GM12864 (cell line): ENCODE results near the gene ITPR1.

Experiments
- DNase-seq: peaks from one replicate; pipeline ENCODE4 v3.0.0-alpha.2; 2011; ENCODE audit warnings: low read depth
- H3K4me3 ChIP-seq: 2 replicates; pipeline ENCODE4 v1.5.1; 2011; ENCODE audit warnings: mild to moderate bottlenecking, low read depth, low read length, control low read depth
- CTCF ChIP-seq: IDR thresholded peaks from 2 replicates; pipeline ENCODE4 v1.5.1; 2011; ENCODE audit warnings: low read depth, mild to moderate bottlenecking, moderate library complexity, low read length, control low read depth, inconsistent platforms; ENCODE audit errors: missing control alignments

The ITPR1 gene

DNA sequence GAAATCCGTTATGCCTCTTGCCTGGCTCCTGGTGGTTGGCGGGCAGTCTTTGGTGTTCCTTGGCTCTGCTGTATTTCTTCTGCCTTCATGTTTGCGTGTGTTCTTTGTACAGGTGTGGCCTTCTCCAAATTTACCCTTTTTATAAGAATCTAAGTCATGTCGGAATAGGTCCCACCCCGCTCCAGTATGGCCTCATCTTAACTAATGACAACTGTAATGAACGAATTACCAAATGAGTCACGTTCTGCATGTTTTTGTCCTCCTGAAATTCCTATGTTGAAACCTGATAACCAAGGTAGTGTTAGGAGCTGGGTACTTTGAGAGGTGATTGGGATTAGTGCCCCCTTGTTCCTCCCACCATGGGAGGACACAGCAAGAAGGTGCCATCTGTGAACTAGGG lies 71.1 kb downstream of the ITPR1 start:
- no peak for TF ChIP-seq CTCF
- DNase-seq: no peak
- no peak overlapping the region for H3K4me3 ChIP-seq

GRCh38 chr3:4564928-4565586 lies 71.9 kb downstream of the ITPR1 start:
- no peak for TF ChIP-seq CTCF
- DNase-seq: no peak
- no peak overlapping the region for H3K4me3 ChIP-seq

DNA sequence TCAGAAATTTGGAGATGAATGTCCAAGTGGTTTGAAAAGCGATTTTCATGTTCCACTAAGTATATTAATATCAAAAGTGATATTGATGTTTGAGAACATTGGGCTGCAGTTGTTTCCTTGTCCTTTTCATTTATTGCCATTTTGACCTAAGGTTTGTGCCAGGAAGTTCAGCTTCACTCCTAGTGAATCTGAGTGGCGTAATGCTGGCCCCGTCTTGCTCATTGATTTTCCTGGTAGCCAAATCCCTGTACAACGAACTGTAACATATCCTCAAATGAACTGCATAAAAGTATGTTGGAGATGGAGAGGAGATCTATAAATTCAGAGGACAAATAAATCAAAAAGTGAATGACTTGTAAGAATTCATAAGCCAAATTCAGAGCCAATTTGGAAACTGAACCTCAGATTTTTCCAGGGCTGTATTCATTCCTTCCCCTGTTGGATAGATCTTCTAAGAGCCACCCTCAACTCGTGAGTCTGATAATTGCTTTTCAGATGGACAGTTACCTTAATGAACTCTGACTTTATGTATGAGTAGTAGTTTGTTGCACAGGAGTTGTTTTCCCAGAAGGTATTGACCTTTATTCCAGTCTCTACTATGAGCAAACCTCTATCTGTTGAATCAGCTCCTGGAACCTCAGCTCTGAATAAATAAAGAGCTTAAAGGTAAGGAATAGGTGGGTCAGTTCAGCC lies 72.8 kb downstream of the ITPR1 start:
- no peak for DNase-seq
- TF ChIP-seq CTCF: no peak

GRCh38 chr3:4568841-4569240 lies 75.7 kb downstream of the ITPR1 start:
- TF ChIP-seq CTCF: no peak
- H3K4me3 ChIP-seq: no peak overlapping the region
- no peak for DNase-seq

More for the DNA sequence above, 72.8 kb downstream of the ITPR1 start:
- H3K4me3 ChIP-seq: no peak overlapping the region

DNA sequence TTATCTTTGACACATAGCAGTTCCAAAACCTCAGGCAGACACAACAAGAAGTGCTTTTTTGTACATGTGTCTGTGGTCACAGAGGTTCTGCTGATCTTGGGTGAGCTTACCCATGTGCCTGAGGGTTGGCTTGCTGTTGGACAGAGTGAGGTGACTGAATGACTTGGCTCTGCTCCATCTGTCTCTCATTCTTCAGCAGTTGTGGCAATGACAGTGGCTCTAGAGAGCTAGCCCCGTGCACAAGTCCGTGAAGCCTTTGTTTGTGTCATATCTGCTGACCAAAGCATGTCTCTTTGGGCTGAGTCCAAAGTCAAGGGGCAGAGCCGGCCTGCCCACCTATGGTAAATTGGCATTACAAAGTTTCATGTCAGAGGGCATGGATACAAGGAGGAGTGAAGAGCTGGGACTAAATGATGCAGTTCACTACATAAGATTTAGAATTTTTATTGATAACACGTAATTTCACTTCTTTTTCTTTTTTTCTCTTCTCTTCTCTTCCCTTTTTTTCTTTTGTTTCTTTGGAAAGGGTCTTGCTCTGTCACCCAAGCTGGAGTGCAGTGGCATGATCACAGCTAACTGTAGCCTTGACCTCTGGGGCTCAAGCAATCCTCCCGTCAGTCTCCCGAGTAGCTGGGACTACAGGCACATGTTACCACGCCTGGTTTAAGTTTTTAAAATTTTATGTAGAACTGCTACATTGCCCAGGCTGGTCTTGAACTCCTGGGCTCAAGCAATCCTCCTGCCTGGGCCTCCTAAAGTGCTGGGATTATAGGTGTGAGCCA lies 77.9 kb downstream of the ITPR1 start:
- TF ChIP-seq CTCF: no peak
- no peak overlapping the region for H3K4me3 ChIP-seq
- DNase-seq: no peak

DNA sequence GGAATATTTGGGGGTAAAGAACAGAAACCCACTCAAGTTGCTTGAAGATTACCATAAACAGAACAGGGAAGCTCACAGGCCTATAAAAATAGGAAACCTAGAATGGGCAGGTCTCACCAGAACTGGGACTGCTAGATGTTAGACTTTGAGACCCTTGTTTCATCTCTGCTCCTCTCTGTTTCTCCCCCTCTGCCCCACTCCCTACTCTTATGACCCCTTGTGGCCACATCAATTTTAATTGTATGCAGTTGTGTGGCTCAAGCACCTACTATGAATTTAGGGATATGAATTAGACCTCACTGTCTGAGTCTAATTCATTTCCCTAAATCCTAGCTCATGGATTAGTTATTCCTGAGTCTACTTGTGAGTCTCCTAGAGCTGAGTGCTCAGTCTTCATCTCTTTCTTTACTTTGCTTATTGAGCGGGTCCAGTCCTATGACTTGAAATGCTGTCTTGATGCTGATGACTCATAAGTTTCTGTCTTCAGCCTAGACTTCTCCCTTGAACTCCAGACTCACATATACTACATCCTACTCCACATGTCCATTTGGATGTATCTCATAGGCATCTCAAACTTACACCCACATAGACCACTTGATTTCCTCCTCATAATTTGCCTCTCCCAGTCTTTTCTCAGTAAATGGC lies 78.7 kb downstream of the ITPR1 start:
- H3K4me3 ChIP-seq: no peak overlapping the region
- peak; percentile 36 for TF ChIP-seq CTCF
- no peak for DNase-seq
